Measurements from ENCODE around the gene ADAMTS12.

Gene ADAMTS12

DNA sequence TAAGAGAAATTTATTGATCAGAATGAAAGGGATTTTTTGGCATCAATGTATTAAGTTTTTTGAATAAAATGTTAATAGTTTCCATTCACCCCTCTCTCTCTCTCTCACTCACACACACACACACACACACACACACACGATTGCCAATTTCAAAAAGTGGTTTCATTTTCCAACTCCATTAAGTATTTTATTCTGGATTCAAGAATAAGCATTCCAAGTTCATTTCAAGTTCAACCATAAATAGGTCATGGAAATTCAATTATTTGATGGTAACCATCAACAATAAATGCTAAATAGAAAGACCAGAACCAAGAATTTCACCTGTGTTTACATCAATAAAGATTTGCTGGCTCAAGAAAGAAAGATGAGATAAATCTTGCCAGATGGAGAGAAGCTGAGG, 171.6 kb downstream of the ADAMTS12 start:
- Histone ChIP-seq H3K27ac (ENCODE audit: low read length) (no peak overlapping the region), H3K9ac (ENCODE audit: low read depth, low read length) (no peak overlapping the region), H3K9me3 (ENCODE audit: insufficient read depth, low read depth, low read length) (0 out of 2 replicates have a peak, but pooled peaks cover 3% of the 10 kb centered on the region), H3K27me3 (ENCODE audit: insufficient read depth, low read length) (no peaks in the 10 kb centered on the region), H3K4me3 (ENCODE audit: low read length) (no peak overlapping the region), H3K36me3 (ENCODE audit: insufficient read depth, low read depth, low read length) (no peaks in the 10 kb centered on the region), H3K4me1 (ENCODE audit: insufficient read depth, low read length) (no peaks in the 10 kb centered on the region)

DNA sequence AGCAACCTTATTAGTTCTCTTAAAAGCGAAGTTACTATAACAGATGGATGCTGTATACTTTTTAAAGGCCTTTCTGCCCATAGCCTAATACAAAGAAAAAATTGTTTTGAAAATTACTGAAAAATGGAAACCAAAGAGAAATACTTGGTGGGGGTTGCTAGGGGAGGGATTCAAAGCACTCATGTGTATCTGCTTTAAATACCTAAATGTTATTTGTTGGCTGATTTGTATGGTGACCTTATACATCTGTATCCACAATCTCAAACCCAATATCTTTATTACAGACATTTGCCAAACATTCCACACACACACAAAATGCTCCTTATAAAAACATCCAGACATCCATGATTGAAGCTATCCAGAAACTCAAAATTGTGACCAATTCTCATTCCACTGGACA, 172.0 kb downstream of the ADAMTS12 start:
- no peak overlapping the region for H3K4me3 ChIP-seq (ENCODE audit: low read length)
- no peaks in the 10 kb centered on the region for H3K27me3 ChIP-seq (ENCODE audit: insufficient read depth, low read length)
- H3K36me3 ChIP-seq (ENCODE audit: insufficient read depth, low read depth, low read length): no peaks in the 10 kb centered on the region
- H3K4me1 ChIP-seq (ENCODE audit: insufficient read depth, low read length): no peaks in the 10 kb centered on the region
- no peak overlapping the region for H3K27ac ChIP-seq (ENCODE audit: low read length)
- H3K9ac ChIP-seq (ENCODE audit: low read depth, low read length): no peak overlapping the region
- 0 out of 2 replicates have a peak, but pooled peaks cover 3% of the 10 kb centered on the region for H3K9me3 ChIP-seq (ENCODE audit: insufficient read depth, low read depth, low read length)

DNA sequence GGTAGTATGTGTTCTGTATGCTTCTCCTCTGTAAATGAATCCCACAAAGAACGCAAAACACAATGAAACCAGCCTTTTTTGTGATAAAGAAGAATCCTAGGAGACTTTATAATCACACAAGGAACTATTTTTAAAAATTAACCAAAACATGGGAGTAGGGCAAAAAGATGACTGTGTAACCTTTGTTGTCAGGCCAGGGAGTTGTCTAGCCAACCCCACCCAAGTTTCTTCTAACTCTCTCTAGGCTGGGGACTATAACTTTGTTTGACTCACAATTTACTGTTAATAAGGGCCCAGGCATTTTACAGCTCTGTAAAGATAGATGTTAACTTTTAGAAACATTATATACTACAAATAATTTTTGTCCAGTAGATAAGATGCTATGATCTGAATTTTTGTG, 176.1 kb downstream of the ADAMTS12 start:
- Histone ChIP-seq H3K36me3 (ENCODE audit: insufficient read depth, low read depth, low read length) (no peaks in the 10 kb centered on the region), H3K4me1 (ENCODE audit: insufficient read depth, low read length) (no peaks in the 10 kb centered on the region), H3K4me3 (ENCODE audit: low read length) (no peak overlapping the region), H3K27ac (ENCODE audit: low read length) (no peak overlapping the region), H3K27me3 (ENCODE audit: insufficient read depth, low read length) (no peaks in the 10 kb centered on the region), H3K9ac (ENCODE audit: low read depth, low read length) (no peak overlapping the region), H3K9me3 (ENCODE audit: insufficient read depth, low read depth, low read length) (0 out of 2 replicates have a peak, but pooled peaks cover 3% of the 10 kb centered on the region)

DNA sequence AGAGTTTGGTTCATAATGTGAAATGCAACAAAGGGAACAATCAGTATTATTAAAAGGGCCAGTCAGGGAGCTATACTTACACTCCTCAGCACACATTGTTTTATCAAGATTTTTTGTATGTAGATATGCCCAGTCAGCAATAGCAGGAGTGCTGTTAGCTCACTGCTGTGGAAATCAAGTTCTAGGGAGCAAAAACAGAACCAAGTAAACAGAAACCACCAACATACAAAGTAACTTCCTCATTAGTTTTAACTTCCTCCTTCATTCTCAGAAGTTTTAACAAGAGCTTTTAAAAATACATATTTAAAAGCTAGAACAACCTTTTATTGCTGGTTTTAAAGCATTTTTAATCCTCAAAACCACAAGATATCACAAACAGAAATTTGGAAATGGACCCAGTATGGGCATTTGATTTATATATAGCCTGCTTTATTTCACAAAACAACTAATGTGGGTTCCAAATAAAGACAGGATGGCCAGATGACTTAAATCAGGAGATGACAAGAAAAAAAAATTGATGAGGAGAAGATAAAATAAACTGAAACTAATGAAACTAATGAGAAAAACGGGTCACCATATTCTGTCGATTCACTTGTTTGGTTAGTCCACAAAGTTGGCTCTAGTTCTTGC, 178.5 kb downstream of the ADAMTS12 start:
- H3K9ac ChIP-seq (ENCODE audit: low read depth, low read length): no peak overlapping the region
- H3K27me3 ChIP-seq (ENCODE audit: insufficient read depth, low read length): no peaks in the 10 kb centered on the region
- no peak overlapping the region for H3K27ac ChIP-seq (ENCODE audit: low read length)

DNA sequence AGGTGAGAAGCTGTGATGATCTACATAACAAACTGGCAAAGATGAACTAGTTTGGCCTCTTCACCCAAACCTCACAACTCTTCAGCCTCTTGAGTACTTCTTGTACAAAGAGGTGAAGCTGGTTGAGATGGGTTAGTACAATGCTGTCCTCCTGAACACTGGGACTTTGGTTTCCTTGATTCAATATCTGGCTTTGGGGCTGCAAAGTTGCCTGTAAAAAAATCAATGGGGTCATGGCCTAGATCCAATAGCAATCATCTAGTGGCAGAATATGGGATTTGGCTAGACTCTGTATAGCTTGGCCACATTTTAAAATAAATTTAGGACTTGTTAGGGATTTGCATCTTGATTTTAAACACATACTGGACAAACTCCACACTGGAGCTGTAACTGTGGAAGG, 179.1 kb downstream of the ADAMTS12 start:
- no peak overlapping the region for H3K27ac ChIP-seq (ENCODE audit: low read length)
- H3K4me1 ChIP-seq (ENCODE audit: insufficient read depth, low read length): no peaks in the 10 kb centered on the region
- no peaks in the 10 kb centered on the region for H3K36me3 ChIP-seq (ENCODE audit: insufficient read depth, low read depth, low read length)
- H3K27me3 ChIP-seq (ENCODE audit: insufficient read depth, low read length): no peaks in the 10 kb centered on the region
- no peak overlapping the region for H3K9ac ChIP-seq (ENCODE audit: low read depth, low read length)
- H3K9me3 ChIP-seq (ENCODE audit: insufficient read depth, low read depth, low read length): 0 out of 2 replicates have a peak, but pooled peaks cover 3% of the 10 kb centered on the region
- no peak overlapping the region for H3K4me3 ChIP-seq (ENCODE audit: low read length)

More for the DNA sequence above, 178.5 kb downstream of the ADAMTS12 start:
- H3K4me1 ChIP-seq (ENCODE audit: insufficient read depth, low read length): no peaks in the 10 kb centered on the region
- H3K9me3 ChIP-seq (ENCODE audit: insufficient read depth, low read depth, low read length): 0 out of 2 replicates have a peak, but pooled peaks cover 3% of the 10 kb centered on the region
- H3K4me3 ChIP-seq (ENCODE audit: low read length): no peak overlapping the region
- no peaks in the 10 kb centered on the region for H3K36me3 ChIP-seq (ENCODE audit: insufficient read depth, low read depth, low read length)

DNA sequence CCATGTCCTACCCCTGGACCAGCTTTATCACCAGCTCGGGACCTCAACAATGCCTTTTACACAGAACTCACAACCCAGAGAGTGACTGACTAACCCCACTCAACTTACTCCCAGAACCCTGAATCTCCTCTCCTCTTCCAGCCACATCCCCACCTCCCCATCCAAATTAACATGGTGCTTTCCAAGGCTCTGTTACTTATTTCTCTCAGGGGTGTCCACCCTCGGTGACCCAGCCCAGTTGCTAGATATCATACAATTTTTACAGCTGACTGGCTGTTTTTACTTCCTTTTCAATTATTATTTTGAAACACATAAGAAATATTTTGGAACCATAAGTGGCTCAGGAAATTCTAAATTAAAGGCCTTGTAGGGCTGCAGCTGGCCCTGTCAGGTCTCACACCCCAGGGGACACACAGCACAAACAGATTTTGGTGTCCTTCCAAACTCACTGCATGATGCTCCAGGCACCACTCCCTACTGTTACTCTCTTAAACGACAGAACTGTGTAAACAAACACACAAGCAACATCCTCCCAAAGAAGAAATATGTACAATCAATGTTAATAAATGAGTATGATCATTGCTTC, 180.6 kb downstream of the ADAMTS12 start:
- Histone ChIP-seq H3K4me3 (ENCODE audit: low read length) (no peak overlapping the region), H3K36me3 (ENCODE audit: insufficient read depth, low read depth, low read length) (no peaks in the 10 kb centered on the region), H3K9me3 (ENCODE audit: insufficient read depth, low read depth, low read length) (0 out of 2 replicates have a peak, but pooled peaks cover under 1% of the 10 kb centered on the region), H3K27ac (ENCODE audit: low read length) (no peak overlapping the region), H3K9ac (ENCODE audit: low read depth, low read length) (no peak overlapping the region), H3K4me1 (ENCODE audit: insufficient read depth, low read length) (no peaks in the 10 kb centered on the region), H3K27me3 (ENCODE audit: insufficient read depth, low read length) (no peaks in the 10 kb centered on the region)

DNA sequence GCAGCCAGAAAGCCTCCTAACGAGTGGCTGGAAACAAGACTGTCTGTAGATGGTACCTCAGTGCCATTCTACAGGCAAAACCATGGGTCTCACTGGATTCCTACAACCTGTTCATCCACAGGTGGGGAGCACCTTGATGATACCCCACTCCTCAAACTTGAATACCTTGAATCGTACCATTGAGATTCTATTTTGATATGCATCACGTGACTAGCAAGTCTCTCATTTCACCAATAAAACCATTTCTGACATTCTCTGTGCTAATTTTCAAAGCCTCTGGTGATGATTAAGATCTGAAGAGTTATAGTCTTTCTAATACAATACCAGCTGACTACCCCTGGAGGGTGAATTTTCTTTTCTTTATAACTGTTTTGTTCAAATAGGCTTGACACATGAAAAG, 188.9 kb downstream of the ADAMTS12 start:
- Histone ChIP-seq H3K27me3 (ENCODE audit: insufficient read depth, low read length) (no peaks in the 10 kb centered on the region), H3K27ac (ENCODE audit: low read length) (no peak overlapping the region), H3K4me1 (ENCODE audit: insufficient read depth, low read length) (no peaks in the 10 kb centered on the region), H3K4me3 (ENCODE audit: low read length) (no peak overlapping the region), H3K9ac (ENCODE audit: low read depth, low read length) (no peak overlapping the region), H3K36me3 (ENCODE audit: insufficient read depth, low read depth, low read length) (no peaks in the 10 kb centered on the region), H3K9me3 (ENCODE audit: insufficient read depth, low read depth, low read length) (no peaks in the 10 kb centered on the region; the same call in 1 of the 2 replicates)

DNA sequence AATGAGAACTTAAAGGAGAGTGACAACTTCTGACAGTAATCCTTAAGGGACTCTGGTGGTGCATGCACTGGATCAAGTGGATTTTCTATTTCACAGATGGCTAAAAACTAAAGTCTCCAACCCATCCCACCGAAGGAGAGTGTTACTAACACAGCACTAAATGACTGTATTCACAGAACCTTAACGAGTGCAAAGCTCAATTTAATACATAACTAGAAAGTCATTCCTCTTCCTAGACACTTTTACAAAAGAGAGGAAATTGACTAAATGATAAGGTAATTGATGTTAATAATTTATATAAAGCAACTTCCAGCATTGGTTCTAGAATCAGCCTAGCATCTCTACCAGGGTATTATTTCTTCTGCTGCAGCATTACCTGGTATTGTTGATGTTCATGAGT, 189.8 kb downstream of the ADAMTS12 start:
- no peaks in the 10 kb centered on the region; the same call in 1 of the 2 replicates for H3K9me3 ChIP-seq (ENCODE audit: insufficient read depth, low read depth, low read length)
- H3K27me3 ChIP-seq (ENCODE audit: insufficient read depth, low read length): no peaks in the 10 kb centered on the region
- H3K4me1 ChIP-seq (ENCODE audit: insufficient read depth, low read length): no peaks in the 10 kb centered on the region
- no peak overlapping the region for H3K27ac ChIP-seq (ENCODE audit: low read length)
- no peaks in the 10 kb centered on the region for H3K36me3 ChIP-seq (ENCODE audit: insufficient read depth, low read depth, low read length)
- H3K9ac ChIP-seq (ENCODE audit: low read depth, low read length): no peak overlapping the region
- no peak overlapping the region for H3K4me3 ChIP-seq (ENCODE audit: low read length)

DNA sequence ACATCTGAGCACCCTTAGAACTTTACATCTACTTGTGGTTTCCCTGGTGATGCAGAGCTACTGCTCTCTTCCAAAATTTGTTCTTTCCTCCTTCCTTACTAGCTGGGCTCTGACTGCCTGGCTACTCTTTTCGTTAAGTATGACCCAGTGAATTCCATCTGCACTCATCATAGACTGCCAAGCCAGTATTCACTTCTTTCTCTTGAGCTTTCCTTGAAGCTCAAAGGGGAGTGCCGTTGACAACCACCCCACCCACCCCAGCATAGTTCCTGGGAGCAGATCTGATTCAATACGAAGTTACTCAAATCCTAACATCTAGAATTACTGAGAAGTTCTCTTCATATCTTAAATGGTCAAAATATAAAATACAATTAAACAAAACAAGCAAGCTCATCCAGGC, 190.5 kb downstream of the ADAMTS12 start:
- no peaks in the 10 kb centered on the region; the same call in 1 of the 2 replicates for H3K9me3 ChIP-seq (ENCODE audit: insufficient read depth, low read depth, low read length)
- H3K4me3 ChIP-seq (ENCODE audit: low read length): no peak overlapping the region
- H3K36me3 ChIP-seq (ENCODE audit: insufficient read depth, low read depth, low read length): no peaks in the 10 kb centered on the region
- no peaks in the 10 kb centered on the region for H3K4me1 ChIP-seq (ENCODE audit: insufficient read depth, low read length)
- no peak overlapping the region for H3K27ac ChIP-seq (ENCODE audit: low read length)
- H3K27me3 ChIP-seq (ENCODE audit: insufficient read depth, low read length): no peaks in the 10 kb centered on the region
- H3K9ac ChIP-seq (ENCODE audit: low read depth, low read length): no peak overlapping the region

DNA sequence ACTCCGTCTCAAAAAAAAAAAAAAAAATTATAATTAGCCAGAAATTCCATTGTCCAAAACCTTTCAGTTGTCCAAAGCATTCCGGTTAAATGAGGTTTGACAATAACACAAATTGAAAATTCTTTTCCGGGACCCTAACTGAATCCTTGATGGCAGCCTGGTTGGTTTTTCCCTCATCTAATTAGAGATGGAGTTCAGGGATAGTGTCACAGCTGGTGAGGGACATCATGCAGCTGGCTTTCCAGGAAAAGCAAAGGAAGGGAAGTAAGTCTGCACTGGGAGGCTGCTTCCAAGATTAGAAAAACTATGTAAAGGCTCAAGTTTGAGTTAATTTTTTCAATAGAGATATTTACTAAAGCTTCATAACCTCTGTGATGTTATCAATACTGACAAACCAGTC, 195.4 kb downstream of the ADAMTS12 start:
- Histone ChIP-seq H3K9me3 (ENCODE audit: insufficient read depth, low read depth, low read length) (peaks cover 16% of the 10 kb centered on the region), H3K27ac (ENCODE audit: low read length) (no peak overlapping the region), H3K4me1 (ENCODE audit: insufficient read depth, low read length) (no peaks in the 10 kb centered on the region)

DNA sequence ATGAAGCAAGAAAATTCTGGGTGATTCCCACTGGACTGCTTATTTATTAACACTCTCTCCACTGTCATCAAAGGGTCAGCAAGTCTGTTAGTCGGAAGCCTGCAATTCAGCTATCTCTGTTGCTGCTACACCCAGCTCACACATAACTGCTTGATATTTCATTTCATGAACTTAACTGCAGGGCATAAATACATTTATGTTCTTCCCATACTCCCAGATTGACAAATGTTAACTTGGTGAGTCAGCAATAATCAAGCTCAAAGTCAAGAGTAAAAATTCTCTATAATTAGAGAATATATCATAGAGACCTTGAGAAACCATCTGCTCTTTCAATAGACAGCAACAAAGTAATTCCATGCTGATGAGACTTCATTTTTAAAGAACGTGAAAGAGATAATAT, 198.8 kb downstream of the ADAMTS12 start:
- H3K27ac ChIP-seq (ENCODE audit: low read length): no peak overlapping the region
- no peaks in the 10 kb centered on the region for H3K36me3 ChIP-seq (ENCODE audit: insufficient read depth, low read depth, low read length)
- H3K4me3 ChIP-seq (ENCODE audit: low read length): no peak overlapping the region
- no peaks in the 10 kb centered on the region for H3K4me1 ChIP-seq (ENCODE audit: insufficient read depth, low read length)
- no peak overlapping the region for H3K9ac ChIP-seq (ENCODE audit: low read depth, low read length)
- H3K9me3 ChIP-seq (ENCODE audit: insufficient read depth, low read depth, low read length): peaks cover 16% of the 10 kb centered on the region
- no peaks in the 10 kb centered on the region for H3K27me3 ChIP-seq (ENCODE audit: insufficient read depth, low read length)

More for the DNA sequence above, 195.4 kb downstream of the ADAMTS12 start:
- Histone ChIP-seq H3K36me3 (ENCODE audit: insufficient read depth, low read depth, low read length) (no peaks in the 10 kb centered on the region), H3K9ac (ENCODE audit: low read depth, low read length) (no peak overlapping the region), H3K4me3 (ENCODE audit: low read length) (no peak overlapping the region), H3K27me3 (ENCODE audit: insufficient read depth, low read length) (no peaks in the 10 kb centered on the region)

DNA sequence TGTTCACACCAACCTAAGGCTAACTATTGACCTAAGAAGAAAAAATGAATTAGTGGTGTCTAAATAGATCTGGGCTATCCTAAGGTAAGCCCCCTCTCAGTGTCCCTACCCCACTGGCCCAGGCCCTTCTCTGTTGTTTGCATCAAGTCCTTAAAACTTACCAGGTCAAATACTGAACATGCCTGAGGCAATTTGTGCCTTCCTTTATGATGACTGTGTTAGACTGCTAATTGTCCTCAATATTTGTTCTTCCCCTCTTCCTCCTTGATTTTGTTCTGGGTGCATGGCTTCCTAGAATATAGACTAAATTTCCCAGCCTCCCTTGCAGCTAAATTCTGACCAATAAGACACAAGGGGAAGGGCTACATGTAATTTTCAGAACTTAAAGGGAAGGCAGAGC, 199.9 kb downstream of the ADAMTS12 start:
- Histone ChIP-seq H3K9me3 (ENCODE audit: insufficient read depth, low read depth, low read length) (peaks cover 16% of the 10 kb centered on the region), H3K4me3 (ENCODE audit: low read length) (no peak overlapping the region), H3K4me1 (ENCODE audit: insufficient read depth, low read length) (no peaks in the 10 kb centered on the region), H3K9ac (ENCODE audit: low read depth, low read length) (no peak overlapping the region), H3K27ac (ENCODE audit: low read length) (no peak overlapping the region), H3K27me3 (ENCODE audit: insufficient read depth, low read length) (no peaks in the 10 kb centered on the region), H3K36me3 (ENCODE audit: insufficient read depth, low read depth, low read length) (no peaks in the 10 kb centered on the region)

Measured in iPS-20b (cell line).